ENCODE measurements around the gene NECAP2.
"Not testable (repeated sequence)": the region's sequence is repeated elsewhere in the genome, so short reads cannot be mapped to it uniquely, and the experiment has no call there.

Gene NECAP2

DNA sequence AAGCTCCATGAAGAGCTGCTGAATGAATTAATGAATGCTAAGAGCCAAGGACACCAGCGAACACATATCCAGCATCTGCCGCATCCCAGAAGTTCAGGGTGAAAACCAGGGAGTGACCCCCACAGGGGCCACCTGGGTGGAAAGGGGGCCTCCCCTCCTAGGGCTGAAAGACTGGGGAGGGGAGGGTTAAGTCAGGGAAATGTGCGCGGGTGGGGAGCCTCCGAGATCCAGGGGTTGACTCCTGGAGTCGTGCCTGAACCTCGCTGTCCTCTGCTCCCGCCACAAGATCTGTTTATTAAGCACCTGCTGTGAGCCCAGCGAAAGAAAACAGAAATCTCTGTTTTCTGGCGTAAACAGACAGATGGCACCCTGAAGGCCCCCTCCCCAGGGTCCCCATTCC is 57.5 kb downstream of the NECAP2 start:
- DNase-seq (ENCODE audit: low spot score) = not testable (repeated sequence)

DNA sequence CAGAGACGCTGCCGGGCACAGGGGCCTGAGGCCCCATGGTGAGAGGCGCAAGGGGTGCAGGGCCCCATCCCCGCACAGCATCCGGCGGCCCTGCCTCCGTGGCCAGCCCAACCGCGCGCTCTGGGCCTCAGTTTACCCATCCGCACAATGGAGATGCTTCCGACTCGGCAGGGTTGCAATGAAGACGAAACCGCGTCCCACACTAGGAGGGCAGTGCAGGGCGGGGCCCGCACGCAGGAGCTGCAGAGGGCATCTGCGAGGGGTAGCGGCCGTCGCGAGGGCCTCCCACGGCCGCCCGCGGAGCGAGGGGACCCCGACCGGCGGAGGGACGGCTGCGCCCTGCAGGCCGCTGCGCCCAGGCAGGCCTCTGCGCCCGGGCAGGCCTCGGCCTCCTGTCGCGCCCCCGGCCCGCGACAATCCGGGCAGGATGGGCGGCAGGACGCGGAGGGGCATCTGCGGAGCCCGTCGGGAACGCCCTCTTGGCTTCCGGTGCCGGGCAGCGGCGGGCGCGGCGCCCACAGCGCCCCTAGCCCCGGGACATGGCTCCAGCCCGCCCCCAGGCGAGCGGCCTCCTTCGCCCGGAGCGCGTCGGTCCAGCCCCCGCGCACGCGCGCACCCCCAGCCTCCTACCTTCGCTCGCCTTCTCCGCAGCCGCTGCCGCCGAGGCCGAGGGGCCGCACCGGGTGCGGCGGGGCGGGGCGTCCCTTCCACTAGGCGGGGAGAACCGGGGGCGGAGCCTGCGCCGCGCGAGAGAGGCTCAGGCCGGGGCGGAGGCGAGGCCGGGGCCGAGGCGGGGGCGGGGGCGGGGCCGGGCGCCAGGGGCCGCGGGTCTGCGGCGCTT is 58.3 kb downstream of the NECAP2 start:
- peak; percentile 95 for DNase-seq (ENCODE audit: low spot score)

GRCh38 chr1:16500466-16500865 is 59.9 kb downstream of the NECAP2 start:
- not testable (repeated sequence) for DNase-seq (ENCODE audit: low spot score)

DNA sequence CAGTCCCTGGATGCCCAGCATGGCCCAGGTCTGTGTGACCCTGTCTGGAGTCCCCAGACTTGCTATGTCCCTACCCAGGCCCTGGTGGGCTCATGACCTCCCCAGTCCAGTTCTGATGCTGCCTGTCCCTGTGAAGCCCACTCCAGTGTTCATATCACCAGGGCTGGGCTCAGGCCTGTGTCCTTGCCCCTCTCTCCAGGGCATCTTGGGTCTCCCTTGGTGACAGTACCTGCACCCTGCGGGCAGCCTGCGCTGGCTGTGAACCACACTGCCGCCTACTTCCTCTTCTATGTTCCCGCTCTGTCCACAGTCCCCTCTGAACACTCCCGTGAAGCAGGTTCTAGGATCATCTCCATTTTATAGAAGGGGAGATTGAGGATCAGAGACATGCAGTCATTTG is 60.5 kb downstream of the NECAP2 start:
- not testable (repeated sequence) for DNase-seq (ENCODE audit: low spot score)

- DNase-seq (ENCODE audit: low spot score) = not testable (repeated sequence)
Observed at GRCh38 chr1:16501446-16501845, 60.9 kb downstream of the NECAP2 start.

GRCh38 chr1:16503494-16503893 is 63.0 kb downstream of the NECAP2 start:
- DNase-seq (ENCODE audit: low spot score) = no peak

DNA sequence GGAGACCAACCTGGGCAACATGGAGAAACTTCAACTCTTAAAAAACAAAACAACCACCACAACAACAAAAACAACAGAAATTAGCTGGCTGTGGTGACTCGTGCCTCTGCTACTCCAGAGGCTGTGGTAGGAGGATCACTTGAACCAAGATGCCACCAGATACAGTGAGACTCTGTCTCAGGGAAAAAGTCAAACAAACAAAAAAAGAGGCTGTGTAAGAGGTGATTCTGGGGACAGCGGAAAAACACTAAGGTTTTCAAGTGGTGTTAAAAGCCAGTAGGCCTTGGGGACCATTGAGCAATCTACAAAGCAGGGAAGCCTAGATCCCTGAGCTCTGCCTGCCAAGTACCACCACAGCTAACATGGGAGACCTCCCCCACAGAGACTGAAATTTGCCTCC is 65.3 kb downstream of the NECAP2 start:
- not testable (repeated sequence) for DNase-seq (ENCODE audit: low spot score)

GRCh38 chr1:16506364-16507136 is 66.0 kb downstream of the NECAP2 start:
- DNase-seq (ENCODE audit: low spot score) = not testable (repeated sequence)

DNA sequence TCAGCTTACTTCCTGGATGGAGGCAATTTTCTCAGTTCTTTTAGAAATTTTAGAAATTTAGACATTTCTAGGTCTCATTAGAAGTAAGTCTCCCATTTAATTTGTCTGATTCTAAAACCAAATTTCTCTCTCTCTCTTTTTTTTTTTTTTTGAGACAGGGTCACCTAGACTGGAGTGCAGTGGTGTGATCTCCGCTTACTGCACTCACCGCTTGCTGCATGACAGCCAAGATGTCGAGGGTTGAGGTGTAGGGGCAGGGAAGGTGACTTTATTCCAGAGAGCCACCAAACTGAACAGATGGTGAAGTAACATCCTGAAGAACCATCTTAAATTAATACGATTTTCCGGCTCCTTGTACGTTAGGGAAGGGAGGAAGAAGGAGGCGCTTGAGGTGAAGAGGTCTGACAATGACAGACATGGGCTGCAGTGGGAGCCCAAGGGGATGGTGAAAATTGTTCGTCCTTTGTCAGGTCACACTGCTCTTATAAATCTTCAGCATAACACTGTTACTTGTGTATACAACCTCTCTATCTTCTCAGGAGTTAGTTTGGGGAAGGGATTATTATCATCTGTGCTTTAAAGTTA is 68.4 kb downstream of the NECAP2 start:
- not testable (repeated sequence) for DNase-seq (ENCODE audit: low spot score)
